Measurements from ENCODE around the gene LRRC53. TPM values are rescaled to one million over a fixed set of nuclear protein-coding genes. Genes with fewer than 3 reads are reported as not detected.

LRRC53 gene
- total RNA-seq, 1 experiment from 2014 or later, result not detected

- intact Hi-C loops (cut with micrococcal nuclease; ENCODE audit: unreplicated experiment), result loop anchor here (2.0 to 10.0 kb wide), 4 partner anchors 220 to 628 kb away; partner anchors contain the start of genes FPGT and LRRIQ3
- H3K9me3 Mint-ChIP-seq (ENCODE audit: low read depth, unreplicated experiment), result no peaks in the 10 kb centered on the region
- DNase-seq, result no peak
- H3K36me3 Mint-ChIP-seq (ENCODE audit: insufficient read depth, unreplicated experiment), result no peaks in the 10 kb centered on the region
- no peak overlapping the region for H3K4me3 Mint-ChIP-seq (ENCODE audit: low read depth, unreplicated experiment)
- TF ChIP-seq CTCF (IDR thresholded peaks at IDR 0.05; ENCODE audit: unreplicated experiment), result no peak
- H3K27me3 Mint-ChIP-seq (ENCODE audit: unreplicated experiment), result no peaks in the 10 kb centered on the region
- no TSS peak for BruUV-seq (replicated peaks)
- CTCF ChIA-PET, result interaction anchor here (0.6 to 1.0 kb wide), 2 partner anchors 184 to 629 kb away, joined by 4 read pairs; no protein-coding TSS in a partner anchor
- H3K4me1 Mint-ChIP-seq (ENCODE audit: low read depth, unreplicated experiment), result no peaks in the 10 kb centered on the region
- H3K27ac Mint-ChIP-seq (ENCODE audit: unreplicated experiment), result no peak overlapping the region
Observed at GRCh38 chr1:74468982-74469603, 43.3 kb downstream of the LRRC53 start.

DNA sequence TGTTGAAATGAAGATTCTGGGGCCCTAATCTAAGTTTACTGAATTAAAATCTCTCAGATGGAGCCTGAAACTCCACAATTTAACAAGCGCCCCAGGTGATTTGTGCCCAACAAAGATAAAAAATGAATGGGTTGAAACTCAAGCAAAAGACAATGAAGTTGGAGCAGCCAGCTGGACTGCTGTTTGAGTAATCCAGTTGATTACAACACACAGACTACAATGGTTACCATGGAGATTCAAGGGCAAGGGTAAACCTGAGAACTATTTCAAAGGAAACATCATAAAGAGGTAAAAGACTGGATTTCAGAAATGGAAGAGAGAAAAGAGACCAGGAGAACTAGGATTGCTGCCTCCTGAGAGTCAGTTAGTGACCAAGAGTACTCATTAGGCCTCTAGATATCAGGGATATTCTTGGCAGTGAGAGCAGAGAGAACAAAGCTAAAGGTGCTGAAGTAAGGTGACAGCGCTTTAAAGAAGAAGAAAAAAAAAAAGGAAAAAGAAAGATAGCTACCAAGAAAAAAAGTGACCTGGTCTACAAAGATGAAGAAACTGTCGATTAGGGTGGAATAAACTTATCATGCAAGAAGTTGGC is 44.5 kb downstream of the LRRC53 start:
- Mint-ChIP-seq H3K4me1 (ENCODE audit: low read depth, unreplicated experiment) (no peaks in the 10 kb centered on the region), H3K27ac (ENCODE audit: unreplicated experiment) (no peak overlapping the region), H3K36me3 (ENCODE audit: insufficient read depth, unreplicated experiment) (no peaks in the 10 kb centered on the region), H3K4me3 (ENCODE audit: low read depth, unreplicated experiment) (no peak overlapping the region), H3K27me3 (ENCODE audit: unreplicated experiment) (no peaks in the 10 kb centered on the region), H3K9me3 (ENCODE audit: low read depth, unreplicated experiment) (no peaks in the 10 kb centered on the region)
- BruUV-seq (replicated peaks), result no TSS peak
- CTCF ChIA-PET, result interaction anchor here (0.6 kb wide), 1 partner anchor 109 kb away, joined by 3 read pairs; no protein-coding TSS in a partner anchor
- TF ChIP-seq CTCF (IDR thresholded peaks at IDR 0.05; ENCODE audit: unreplicated experiment), result no peak
- intact Hi-C loops (cut with micrococcal nuclease; ENCODE audit: unreplicated experiment), result loop anchor here (2.0 to 10.0 kb wide), 4 partner anchors 221 to 627 kb away; partner anchors contain the start of genes FPGT and LRRIQ3
- no peak for DNase-seq

DNA sequence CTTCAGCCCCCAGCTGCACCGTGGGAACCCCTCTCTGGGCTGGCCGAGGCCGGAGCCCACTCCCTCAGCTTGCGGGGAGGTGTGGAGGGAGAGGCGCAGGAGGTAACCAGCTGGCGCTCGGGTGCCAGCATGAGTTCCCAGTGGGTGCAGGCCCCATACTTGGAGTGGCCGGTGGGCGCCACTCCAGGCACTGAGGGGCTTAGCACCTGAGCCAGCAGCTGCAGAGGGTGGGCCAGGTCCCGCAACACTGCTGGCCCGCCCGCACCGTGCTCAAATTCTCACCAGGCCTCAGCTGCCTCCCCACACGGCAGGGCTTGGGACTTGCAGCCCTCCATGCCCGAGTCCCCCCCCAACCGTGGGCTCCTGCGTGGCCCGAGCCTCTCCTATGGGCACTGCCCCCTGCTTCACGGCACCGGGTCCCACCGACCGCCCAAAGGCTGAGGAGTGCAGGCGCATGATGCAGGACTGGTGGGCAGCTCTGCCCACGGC is 47.2 kb downstream of the LRRC53 start:
- no peaks in the 10 kb centered on the region for H3K36me3 Mint-ChIP-seq (ENCODE audit: insufficient read depth, unreplicated experiment)

GRCh38 chr1:74464037-74464436 is 48.4 kb downstream of the LRRC53 start:
- CTCF ChIA-PET, result no interaction called here
- BruUV-seq (replicated peaks), result no TSS peak
- DNase-seq, result no peak
- no peak overlapping the region for H3K4me3 Mint-ChIP-seq (ENCODE audit: low read depth, unreplicated experiment)
- H3K9me3 Mint-ChIP-seq (ENCODE audit: low read depth, unreplicated experiment), result peaks cover 2% of the 10 kb centered on the region
- H3K4me1 Mint-ChIP-seq (ENCODE audit: low read depth, unreplicated experiment), result no peaks in the 10 kb centered on the region
- no peak overlapping the region for H3K27ac Mint-ChIP-seq (ENCODE audit: unreplicated experiment)
- no peaks in the 10 kb centered on the region for H3K36me3 Mint-ChIP-seq (ENCODE audit: insufficient read depth, unreplicated experiment)
- intact Hi-C loops (cut with micrococcal nuclease; ENCODE audit: unreplicated experiment), result loop anchor here (10.0 kb wide), 1 partner anchor 269 kb away; the partner anchor contains the start of genes FPGT and LRRIQ3
- H3K27me3 Mint-ChIP-seq (ENCODE audit: unreplicated experiment), result no peaks in the 10 kb centered on the region
- no peak for TF ChIP-seq CTCF (IDR thresholded peaks at IDR 0.05; ENCODE audit: unreplicated experiment)

More for the DNA sequence above, 47.2 kb downstream of the LRRC53 start:
- intact Hi-C loops (cut with micrococcal nuclease; ENCODE audit: unreplicated experiment), result loop anchor here (5.0 to 10.0 kb wide), 2 partner anchors 270 to 463 kb away; partner anchors contain the start of genes FPGT and LRRIQ3
- Mint-ChIP-seq H3K9me3 (ENCODE audit: low read depth, unreplicated experiment) (no peaks in the 10 kb centered on the region), H3K27ac (ENCODE audit: unreplicated experiment) (no peak overlapping the region), H3K4me3 (ENCODE audit: low read depth, unreplicated experiment) (no peak overlapping the region), H3K4me1 (ENCODE audit: low read depth, unreplicated experiment) (no peaks in the 10 kb centered on the region), H3K27me3 (ENCODE audit: unreplicated experiment) (no peaks in the 10 kb centered on the region)
- no peak for DNase-seq
- TF ChIP-seq CTCF (IDR thresholded peaks at IDR 0.05; ENCODE audit: unreplicated experiment), result no peak
- CTCF ChIA-PET, result interaction anchor here (0.6 kb wide), 1 partner anchor 1416 kb away, joined by 3 read pairs; no protein-coding TSS in a partner anchor
- no TSS peak for BruUV-seq (replicated peaks)

Data from Calu3 (cell line).